HG02763 (cell line): ENCODE data around the gene LMLN.
"Not testable (repeated sequence)": the region's sequence is repeated elsewhere in the genome, so short reads cannot be mapped to it uniquely, and the experiment has no call there.

ENCODE experiments used
- ATAC-seq: cut with Tn5 transposase; IDR thresholded peaks from one replicate; pipeline ENCODE4 v1.9.1; 2021; ENCODE audit warnings: mild to moderate bottlenecking, moderate library complexity; ENCODE audit not compliant: unreplicated experiment

LMLN gene

DNA sequence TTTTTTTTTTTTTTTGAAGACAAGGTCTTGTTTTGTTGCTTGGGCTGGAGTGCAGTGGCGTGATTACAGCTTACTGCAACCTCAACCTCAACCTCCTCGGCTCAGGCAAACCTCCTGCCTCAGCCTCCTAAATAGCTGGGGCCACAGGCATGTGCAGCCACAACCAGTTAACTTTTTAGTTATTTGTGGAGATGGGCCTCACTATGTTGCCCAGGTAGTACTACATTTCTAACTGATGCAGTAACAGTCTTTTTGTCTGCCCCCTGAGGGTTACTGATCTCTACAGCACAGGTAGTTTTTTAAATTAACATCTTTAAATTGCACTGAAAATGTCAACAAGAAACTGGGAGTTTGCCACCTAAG lies 3.4 kb upstream of the LMLN start:
- no peak for ATAC-seq

DNA sequence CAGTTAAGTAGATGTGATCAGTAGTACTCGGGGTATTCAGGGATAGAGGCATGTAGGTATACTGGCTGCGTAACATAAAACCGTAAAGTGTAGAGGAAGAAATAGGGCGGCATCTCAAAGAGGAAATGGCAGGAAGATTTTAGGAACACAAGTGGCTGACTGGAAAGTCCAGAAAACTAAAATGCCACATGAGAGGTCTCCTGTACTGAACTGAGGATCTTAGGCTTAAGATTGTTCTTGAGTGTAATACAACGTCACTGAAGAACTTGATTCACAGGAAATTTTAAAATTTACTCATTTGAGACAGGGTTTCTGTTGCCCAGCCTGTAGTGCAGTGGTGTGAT lies 2.3 kb upstream of the LMLN start:
- no peak for ATAC-seq

DNA sequence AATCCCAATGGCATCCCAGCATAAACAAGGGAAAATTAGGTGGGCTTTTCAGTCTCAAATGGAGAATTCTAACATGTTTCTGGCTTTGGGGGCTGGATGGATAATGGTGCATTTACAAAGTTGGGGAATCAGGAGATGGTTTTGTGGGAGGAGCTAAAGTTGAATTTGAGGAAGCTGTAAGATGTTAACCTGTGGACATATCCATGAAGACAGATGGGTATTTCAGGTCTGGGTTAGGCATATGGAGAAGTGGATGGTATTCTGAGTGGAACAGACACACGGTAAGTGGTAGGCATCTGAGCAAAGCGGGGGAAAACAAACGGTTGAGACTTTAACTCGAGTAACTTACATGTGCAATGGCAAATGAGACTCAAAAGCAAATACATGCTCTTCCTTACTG lies 1.7 kb upstream of the LMLN start:
- ATAC-seq: no peak

DNA sequence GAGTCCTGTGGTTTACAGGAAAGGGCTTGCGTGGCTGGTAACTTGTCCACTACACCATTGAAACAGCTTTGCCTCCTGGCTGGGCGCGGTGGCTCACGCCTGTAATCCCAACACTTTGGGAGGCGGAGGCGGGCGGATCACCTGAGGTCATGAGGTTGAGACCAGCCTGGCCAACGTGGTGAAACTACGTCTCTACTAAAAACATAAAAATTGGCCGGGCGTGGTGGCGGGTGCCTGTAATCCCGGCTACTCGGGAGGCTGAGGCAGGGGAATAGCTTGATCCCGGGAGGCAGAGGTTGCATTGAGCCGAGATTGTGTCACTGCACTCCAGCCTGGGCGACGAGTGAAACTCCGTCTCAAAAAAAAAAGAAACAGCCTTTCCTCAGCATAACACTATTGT lies 1.2 kb upstream of the LMLN start:
- ATAC-seq: not testable (repeated sequence)

DNA sequence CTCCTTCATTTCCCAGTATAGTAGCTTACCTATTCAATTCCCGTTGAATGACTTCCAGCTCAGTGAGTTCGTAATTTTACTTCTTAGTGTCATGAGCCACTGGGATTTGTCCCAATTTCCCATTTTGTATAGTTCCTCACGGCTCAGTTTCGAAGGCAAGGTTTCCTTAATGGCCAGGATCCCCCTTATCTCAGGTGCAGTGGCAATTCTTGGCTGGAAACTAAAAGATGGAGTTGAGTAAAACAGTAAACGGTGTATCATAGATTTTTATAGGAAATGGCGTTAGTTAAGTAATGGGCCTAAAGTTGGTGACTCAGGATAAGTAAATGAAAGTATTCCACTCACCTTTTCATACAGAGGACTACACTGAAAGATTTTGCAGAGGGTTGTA lies 522 bp upstream of the LMLN start:
- ATAC-seq: no peak

DNA sequence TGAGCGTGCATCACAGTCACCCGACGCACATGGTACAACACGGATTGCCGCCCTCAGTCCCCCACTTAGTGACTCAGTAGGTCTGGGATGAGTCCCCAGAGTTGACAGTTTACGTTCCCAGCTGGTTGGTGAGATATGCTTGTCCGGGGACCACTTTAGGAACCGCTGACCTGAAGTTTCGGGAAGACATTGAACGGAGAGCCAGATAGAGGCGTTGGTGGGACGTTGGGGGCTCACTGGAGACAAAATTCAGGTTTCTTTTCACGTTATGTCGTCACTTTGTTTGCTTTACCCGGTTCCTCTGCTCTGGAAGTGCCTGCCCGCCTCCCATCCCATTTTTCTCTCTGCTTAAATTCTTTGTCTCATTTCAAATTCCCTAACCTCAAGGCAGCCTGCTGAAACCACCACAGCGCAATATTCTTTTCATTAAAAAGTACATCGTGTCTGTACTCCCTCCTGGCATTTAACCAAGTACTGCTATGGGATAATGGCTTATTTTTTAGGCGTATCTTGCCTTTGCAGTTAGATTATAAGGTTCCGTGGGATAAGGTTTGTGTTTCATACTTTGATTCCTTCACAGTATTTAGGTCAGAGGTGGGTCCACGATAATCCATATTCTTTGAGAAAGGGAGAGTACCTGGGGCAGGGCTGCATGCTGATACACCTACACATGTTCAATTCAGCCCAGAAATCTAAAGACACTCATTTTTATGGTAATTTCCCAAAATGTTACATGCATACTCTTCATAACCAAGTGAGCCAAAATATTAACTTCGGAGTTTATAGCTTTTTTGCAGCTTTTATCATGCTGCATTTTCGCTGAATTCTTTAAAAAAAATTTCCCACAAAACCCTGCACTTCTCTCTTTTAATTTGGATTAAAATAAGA lies 921 bp downstream of the LMLN start:
- no peak for ATAC-seq

DNA sequence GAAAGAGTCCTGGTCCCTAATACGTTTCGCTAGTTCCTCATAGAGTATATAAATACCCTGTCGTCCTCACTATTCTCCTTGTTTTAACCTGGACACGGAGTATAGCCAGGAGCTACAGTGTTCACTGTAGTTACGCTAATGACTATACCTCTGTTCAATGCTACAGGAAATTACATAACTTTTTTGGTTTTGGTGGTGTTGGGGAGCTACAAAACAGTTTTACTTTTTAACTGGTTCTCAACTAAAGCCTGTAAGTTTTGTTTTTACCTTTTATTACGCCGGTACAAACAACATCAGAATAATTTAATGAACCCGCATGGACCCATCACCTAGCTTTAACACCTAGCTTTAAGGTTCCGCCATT lies 1.5 kb downstream of the LMLN start:
- no peak for ATAC-seq

DNA sequence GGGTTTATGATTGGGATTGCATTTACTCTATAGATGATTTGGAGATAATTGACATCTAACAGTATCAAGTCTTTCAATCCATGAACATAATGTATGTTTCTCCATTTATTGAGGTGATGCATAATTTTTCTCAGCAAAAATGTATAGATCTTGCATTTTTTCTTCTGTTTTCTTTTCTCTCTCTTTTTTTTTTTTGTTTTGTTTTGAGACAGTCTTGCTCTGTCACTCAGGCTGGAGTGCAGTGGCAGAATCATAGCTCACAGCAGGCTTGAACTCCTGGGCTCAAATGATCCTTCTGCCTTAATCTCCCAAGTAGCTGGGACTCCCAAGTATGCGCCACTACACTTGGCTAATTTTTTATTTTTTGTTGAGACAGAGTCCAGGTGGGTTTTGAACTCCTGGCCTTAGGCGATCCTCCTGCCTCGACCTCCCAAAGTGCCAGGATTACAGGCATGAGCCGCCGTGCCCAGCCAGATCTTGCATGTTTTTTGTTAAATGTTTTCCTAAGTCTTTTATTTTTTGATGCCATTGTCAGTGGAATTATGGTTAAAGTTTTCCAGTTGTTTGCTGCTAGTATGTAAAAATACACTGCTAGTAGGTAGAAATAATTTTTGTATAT lies 3.1 kb downstream of the LMLN start:
- ATAC-seq: no peak

DNA sequence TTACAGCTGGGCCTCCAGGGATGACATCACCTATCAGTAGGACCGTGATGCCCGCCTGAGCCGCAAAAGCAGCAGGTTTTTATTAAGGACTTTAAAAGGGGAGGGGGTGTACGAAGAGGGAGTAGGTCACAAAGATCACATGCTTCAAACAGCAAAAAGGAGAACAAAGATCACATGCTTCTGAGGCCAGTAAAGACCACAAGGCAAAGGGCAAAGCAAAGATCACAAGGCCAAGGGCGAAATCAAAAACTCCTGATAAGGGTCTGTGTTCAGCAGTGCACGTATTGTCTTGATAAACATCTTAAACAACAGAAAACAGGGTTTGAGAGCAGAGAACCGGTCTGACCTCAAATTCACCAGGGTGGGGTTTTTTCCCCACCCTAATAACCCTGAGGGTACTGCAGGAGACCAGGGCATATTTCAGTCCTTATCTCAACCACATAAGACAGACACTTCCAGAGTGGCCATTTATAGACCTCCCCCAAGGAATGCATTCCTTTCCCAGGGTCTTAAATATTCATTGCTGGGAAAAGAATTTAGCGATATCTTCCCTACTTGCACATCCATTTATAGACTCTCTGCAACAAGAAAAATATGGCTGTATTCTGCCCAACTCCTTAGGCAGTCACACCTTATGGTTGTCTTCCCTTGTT lies 7.4 kb downstream of the LMLN start:
- not testable (repeated sequence) for ATAC-seq

DNA sequence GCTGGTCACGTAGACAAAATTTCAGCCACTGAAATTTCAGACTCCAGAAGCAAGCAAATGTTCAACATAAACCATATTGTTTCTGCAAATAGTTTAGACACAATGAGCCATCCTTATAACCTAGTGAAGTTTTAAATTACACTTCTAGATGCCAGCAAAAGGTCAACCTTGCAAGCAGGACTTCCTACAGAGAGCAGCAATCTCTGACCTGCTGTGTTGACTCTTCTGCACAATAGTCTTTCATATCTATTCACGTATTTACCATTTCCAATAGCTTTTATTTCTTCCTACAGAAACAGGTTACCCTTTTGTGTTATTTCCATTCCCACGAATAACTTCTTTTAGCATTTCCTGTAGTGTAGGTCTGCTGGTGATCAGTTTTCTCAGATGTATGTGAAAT lies 10.6 kb downstream of the LMLN start:
- no peak for ATAC-seq

DNA sequence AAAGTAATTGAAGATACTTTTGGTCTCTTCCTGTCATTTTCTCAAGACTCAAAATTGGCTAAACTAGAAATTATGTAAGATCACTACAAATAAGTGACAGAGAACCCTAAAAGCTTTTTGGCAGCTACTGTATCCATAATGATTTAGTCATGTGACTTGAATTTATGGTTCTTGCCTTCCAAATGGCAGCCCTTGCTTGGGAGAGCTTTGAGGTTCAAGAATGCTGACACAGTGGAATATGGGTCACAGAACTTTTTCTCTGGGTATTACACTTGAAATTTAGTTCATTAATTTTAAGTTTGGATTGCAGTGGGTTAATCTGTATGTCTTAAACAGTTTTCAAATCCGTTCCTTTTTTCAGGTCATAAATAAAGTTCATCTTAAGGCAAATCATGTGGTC lies 14.0 kb downstream of the LMLN start:
- no peak for ATAC-seq

DNA sequence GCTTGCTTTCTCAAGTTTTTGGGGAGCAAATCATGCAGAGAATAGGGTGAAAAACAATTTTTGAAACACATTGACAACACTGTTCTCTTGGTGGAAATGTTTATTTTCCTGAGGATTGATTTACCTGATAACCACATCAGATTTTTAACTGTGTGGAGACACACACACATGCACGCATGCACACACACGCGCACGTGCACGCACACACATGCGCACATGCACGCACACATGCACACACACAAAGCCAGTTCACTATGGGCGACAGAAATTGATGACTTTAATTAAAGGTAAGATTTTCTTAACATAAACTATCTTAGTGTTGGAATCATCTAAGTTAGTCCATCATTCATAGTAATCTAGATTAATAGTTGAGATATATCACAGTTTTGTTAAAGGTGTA lies 15.3 kb downstream of the LMLN start:
- no peak for ATAC-seq

DNA sequence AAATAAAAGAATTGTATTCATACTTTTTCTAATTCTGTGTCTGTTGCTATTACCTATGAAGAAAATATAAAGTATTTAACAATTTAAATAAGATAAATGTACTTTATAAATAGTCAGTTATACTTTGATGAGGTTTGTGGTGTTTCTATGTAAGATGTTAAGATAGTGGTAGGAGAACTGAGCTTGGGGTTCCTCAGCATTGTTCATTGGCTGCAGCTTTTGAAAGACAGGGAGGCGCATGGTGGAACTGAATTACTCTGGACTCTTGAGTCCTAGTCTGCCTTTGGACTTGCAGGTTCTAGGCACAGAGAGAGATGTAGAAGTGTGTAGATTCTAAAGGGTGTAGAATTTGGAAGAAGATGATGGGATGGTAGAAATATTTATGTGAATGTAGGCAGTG lies 23.1 kb downstream of the LMLN start:
- ATAC-seq: no peak

DNA sequence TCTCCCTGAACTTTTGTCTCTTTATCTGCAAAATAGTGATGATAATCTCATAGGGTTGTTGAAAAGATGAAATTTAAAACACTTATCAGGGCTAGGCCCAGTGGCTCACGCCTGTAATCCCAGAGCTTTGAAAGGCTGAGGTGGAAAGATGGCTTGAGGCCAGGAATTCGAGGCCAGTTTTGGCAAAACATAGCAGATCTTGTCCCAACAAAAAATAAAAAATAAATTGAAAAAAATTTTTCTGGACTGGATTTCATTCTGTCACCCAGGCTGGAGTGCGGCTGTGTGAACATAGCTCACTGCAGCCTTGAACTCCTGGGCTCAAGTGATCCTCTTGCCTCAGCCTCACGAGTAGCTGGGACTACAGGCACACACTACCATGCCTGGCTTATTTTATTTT lies 29.6 kb downstream of the LMLN start:
- no peak for ATAC-seq

DNA sequence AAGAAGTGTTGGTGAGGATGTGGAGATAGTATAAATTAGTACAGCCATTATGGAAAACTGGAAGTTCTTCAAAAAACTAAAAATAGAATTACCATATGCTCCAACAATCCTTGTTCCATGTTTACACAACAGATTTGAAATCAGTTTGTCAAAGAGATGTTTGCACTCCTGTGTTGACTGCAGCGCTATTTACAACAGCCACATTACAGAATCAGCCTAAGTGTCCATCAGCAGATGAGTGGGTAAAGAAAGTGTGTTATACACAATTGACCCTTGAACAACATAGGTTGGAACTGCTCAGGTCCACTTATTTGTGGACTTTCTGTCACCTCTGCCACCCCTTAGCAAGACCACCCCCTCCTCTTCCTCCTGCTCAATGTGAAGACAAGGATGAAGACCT lies 34.7 kb downstream of the LMLN start:
- ATAC-seq: no peak

DNA sequence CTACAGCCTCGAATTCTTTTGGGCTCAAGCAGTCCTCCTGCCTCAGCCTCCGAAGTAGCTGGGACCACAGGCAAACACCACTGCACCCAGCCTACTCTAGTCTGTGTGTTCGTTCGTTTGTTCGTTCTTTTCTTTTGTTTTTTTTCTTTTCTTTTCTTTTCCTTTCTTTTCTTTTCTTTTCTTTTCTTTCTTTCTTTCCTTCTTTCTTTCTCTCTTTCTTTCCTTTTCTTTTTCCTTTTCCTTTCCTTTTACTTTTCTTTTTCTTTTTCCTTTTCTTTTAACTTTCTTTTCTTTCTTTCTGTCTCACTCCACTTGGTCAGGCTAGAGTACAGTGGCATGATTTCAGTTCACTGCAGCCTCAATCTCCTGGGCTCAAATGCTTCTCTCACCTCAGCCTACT lies 36.8 kb downstream of the LMLN start:
- ATAC-seq: no peak

DNA sequence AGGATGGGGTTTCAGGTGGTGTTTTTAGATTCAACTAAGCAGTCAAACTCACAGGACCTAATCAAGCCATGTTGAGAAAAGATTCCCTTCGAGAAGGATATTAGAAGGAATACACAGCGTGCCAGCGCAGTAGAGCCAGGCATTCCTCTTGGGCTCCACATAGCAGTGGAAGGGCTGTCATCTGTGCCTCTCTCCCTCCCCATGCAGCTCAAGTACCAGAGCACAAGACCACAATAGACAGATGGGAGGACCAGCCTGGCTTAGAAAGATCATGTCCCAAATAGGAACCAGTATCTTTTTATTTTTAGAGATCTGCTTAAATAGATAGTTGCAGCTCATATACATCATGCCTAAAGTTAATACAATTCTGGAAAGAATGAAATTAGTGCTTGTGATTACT lies 37.9 kb downstream of the LMLN start:
- no peak for ATAC-seq

DNA sequence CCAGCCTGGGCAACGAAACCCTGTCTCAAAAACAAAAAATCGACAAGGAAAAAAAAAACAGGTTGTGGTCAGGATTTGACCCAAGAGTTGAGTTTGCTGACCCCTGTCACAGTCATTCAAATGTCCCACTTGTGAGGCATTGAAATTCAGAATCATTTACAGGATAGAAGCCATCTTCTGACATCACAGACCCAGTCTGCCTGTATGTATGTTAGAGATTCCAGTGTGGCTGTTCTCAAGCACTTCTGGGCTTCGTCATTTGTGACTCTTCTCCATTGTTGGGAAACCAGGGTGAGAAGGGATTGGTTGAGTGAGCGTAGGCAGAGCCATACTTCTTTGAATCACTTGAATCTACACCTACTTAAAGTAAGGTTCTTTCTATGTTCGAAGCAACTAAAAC lies 57.1 kb downstream of the LMLN start:
- no peak for ATAC-seq

DNA sequence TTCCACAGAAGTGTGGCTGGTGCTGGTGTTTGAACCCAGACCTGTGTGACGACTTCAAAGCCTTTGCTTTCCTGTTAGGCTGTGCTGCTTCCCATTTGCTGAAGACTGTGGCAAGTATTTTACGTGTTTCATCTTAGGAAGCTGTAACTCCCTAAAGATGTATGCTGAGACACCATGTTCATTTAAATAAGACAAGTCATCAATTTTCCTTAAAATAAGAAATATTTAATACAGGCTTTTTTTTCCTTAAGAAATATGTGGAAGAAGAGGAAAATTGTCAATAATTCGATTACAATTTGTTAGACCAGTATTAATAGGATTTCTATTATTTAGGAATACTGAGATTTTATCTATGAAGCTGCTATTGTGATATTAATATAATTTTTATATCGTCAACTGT lies 58.4 kb downstream of the LMLN start:
- no peak for ATAC-seq

DNA sequence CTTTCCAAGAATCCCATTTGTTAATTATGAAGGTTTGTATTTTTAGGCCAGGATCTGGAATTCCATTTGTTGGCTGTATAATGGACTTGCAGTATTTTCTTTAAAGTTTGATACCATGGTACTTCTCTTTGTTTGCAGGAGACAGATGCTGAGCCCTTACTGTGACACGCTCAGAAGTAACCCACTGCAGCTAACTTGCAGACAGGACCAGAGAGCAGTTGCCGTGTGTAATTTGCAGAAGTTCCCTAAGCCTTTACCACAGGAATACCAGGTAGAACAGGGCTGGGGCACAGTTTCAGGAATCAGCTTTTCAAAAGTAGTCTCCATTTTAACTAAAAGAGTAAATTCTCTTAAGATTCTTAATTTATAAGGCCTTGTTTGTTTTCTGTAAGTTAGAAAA lies 59.1 kb downstream of the LMLN start:
- no peak for ATAC-seq

DNA sequence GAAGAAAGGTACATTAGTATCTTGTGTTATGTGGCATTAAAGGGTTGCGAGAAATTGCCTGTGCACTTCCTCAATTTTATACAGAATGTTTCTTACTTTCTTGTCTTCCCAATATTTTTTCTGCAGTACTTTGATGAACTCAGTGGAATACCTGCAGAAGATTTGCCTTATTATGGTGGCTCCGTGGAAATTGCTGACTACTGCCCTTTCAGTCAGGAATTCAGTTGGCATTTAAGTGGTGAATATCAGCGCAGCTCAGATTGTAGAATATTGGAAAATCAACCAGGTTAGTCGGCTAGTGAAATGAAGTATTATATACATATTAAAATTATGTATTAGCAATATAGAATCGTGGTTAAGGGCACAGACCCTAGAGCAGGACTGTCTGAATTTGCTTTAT lies 61.3 kb downstream of the LMLN start:
- no peak for ATAC-seq

DNA sequence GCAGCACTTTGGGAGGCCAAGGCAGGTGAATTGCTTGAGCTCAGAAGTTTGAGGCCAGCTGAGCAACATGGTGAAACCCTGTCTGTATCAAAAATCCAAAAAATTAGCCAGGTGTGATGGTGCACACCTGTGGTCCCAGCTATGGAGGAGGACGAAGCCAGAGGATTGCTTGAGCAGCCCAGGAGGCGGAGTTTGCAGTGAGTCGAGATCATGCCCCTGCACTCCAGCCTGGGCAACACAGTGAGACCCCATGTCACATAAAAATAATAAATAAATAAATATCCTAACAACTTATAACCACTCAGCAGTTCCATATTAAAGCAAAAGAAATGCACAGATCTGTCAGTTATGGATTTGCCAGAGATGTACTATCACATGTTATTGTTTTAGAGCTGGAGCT lies 62.6 kb downstream of the LMLN start:
- ATAC-seq: no peak

DNA sequence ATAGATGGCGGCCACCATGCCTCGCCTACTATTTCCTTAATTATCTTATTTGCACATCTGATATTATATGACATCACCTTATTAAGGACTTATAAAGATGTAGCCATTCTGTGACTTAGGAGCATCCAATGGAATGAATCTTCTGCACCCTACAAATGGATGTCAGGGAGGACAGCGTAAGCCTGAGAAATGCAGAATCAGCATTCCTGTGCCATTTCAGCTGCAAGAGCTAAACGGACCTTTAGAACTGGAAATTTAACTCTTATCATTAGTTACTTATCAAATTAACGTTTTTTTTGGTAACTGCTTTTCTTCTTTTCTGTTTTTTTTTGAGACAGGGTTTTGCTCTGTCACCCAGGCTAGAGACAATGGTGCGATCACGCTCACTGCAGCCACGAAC lies 65.6 kb downstream of the LMLN start:
- ATAC-seq: no peak
